Smooth muscle cell (in vitro differentiated cells): ENCODE results near the gene EZH2. TPM values are rescaled to one million over a fixed set of nuclear protein-coding genes. Genes with fewer than 3 reads are reported as not detected.

Experiments
- DNase-seq: peaks from one replicate; lab custom pipeline; 2025; ENCODE audit not compliant: unreplicated experiment; lab: John Stamatoyannopoulos, UW
- H2AFZ ChIP-seq: fragments of 200-600 bp; sonication (generic); 2 replicates; pipeline ENCODE4 v1.6.0; 2016; ENCODE audit warnings: antibody characterized with exemption, low read depth, mild to moderate bottlenecking
- H3F3A ChIP-seq: fragments of 200-600 bp; sonication (generic); 2 replicates; pipeline ENCODE4 v1.6.0; 2017; ENCODE audit warnings: antibody characterized with exemption, low read depth
- H3K27ac ChIP-seq: fragments of 200-600 bp; sonication (generic); 2 replicates; pipeline ENCODE4 v1.5.1; 2016; ENCODE audit warnings: low read depth, mild to moderate bottlenecking
- H3K27me3 ChIP-seq: fragments of 200-600 bp; sonication (generic); 2 replicates; pipeline ENCODE4 v1.6.1; 2016; ENCODE audit warnings: low read depth, mild to moderate bottlenecking
- H3K36me3 ChIP-seq: fragments of 200-600 bp; sonication (generic); 2 replicates; pipeline ENCODE4 v1.5.1; 2016; ENCODE audit warnings: low read depth
- H3K4me1 ChIP-seq: fragments of 200-600 bp; sonication (generic); 2 replicates; pipeline ENCODE4 v1.5.1; 2016; ENCODE audit warnings: low read depth
- H3K4me2 ChIP-seq: fragments of 200-600 bp; sonication (generic); 2 replicates; pipeline ENCODE4 v1.6.0; 2016; ENCODE audit warnings: mild to moderate bottlenecking
- H3K4me3 ChIP-seq: fragments of 200-600 bp; sonication (generic); 2 replicates; pipeline ENCODE4 v1.5.1; 2016; ENCODE audit warnings: mild to moderate bottlenecking
- H3K79me2 ChIP-seq: fragments of 200-600 bp; sonication (generic); 2 replicates; pipeline ENCODE4 v1.6.0; 2016; ENCODE audit warnings: low read depth, mild to moderate bottlenecking
- H3K9ac ChIP-seq: fragments of 200-600 bp; sonication (generic); 2 replicates; pipeline ENCODE4 v1.6.0; 2016; ENCODE audit warnings: low read depth
- H3K9me3 ChIP-seq: fragments of 200-600 bp; sonication (generic); replicated peaks from 2 replicates; pipeline ENCODE4 v1.5.1; 2016; ENCODE audit warnings: low read depth
- H4K20me1 ChIP-seq: fragments of 200-600 bp; sonication (generic); 2 replicates; pipeline ENCODE4 v1.6.0; 2016; ENCODE audit warnings: low read depth
- WGBS: methylation state at CpG from one replicate; pipeline ENCODE4 v1.1.7; 2016; ENCODE audit warnings: low lambda C conversion rate; 5-methylcytosine and 5-hydroxymethylcytosine counted together
- polyA plus RNA-seq: library from polyadenylated mRNA; unstranded; fragments of >200 nt; fragmentation: Nextera tagmentation; extraction: Ambion mirVana; gene quantifications from 2 replicates; pipeline ENCODE4 v1.2.1, GENCODE V29; 2016
- total RNA-seq: library from RNA; depleted of rRNA; stranded (reverse); fragments of >200 nt; gene quantifications from 2 replicates; pipeline ENCODE4 v1.2.3, GENCODE V29; 2014
- TF ChIP-seq, protein P1 (sequence below): fragments of 200-600 bp; sonication (generic); IDR thresholded peaks from 2 replicates; pipeline ENCODE4 v1.5.1; 2017; ENCODE audit warnings: borderline replicate concordance, mild to moderate bottlenecking, antibody characterized with exemption; ENCODE audit not compliant: insufficient read depth, poor library complexity, severe bottlenecking

EZH2 gene
- total and polyA plus RNA-seq, 2 experiments from 2014 or later, result 12.0 to 20.5 TPM

DNA sequence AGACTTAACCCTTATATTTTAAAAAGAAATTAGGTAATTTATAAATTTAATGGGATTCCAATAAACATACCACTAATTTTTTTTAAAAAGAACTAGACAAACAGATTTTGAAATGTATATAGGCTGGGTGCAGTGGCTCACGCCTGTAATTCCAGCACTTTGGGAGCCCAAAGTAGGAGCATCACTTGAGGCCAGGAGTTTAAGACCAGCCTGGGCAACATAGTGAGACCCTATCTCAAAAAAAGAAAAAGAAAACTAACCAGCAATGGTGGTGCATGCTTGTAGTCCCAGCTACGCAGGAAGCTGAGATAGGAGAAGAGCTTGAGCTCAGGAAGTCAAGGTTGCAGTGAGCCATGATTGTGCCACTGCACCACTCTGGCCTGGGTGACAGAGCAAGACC lies 62.7 kb downstream of the EZH2 start:
- Histone ChIP-seq H3K36me3 (peaks cover 2% of the 10 kb centered on the region), H3K4me1 (no peaks in the 10 kb centered on the region), H3K27ac (no peak overlapping the region), H3F3A (no peaks in the 10 kb centered on the region), H3K79me2 (no peaks in the 10 kb centered on the region), H3K27me3 (no peaks in the 10 kb centered on the region), H4K20me1 (no peaks in the 10 kb centered on the region), H3K9ac (no peak overlapping the region), H3K9me3 (no peaks in the 10 kb centered on the region), H3K4me3 (no peak overlapping the region), H2AFZ (no peak overlapping the region), H3K4me2 (no peak overlapping the region)
- TF ChIP-seq, protein P1, sequence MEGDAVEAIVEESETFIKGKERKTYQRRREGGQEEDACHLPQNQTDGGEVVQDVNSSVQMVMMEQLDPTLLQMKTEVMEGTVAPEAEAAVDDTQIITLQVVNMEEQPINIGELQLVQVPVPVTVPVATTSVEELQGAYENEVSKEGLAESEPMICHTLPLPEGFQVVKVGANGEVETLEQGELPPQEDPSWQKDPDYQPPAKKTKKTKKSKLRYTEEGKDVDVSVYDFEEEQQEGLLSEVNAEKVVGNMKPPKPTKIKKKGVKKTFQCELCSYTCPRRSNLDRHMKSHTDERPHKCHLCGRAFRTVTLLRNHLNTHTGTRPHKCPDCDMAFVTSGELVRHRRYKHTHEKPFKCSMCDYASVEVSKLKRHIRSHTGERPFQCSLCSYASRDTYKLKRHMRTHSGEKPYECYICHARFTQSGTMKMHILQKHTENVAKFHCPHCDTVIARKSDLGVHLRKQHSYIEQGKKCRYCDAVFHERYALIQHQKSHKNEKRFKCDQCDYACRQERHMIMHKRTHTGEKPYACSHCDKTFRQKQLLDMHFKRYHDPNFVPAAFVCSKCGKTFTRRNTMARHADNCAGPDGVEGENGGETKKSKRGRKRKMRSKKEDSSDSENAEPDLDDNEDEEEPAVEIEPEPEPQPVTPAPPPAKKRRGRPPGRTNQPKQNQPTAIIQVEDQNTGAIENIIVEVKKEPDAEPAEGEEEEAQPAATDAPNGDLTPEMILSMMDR, result no peak
- DNase-seq, result no peak
- WGBS, result 95% methylated on average over 2 of the region's 2 CpGs

DNA sequence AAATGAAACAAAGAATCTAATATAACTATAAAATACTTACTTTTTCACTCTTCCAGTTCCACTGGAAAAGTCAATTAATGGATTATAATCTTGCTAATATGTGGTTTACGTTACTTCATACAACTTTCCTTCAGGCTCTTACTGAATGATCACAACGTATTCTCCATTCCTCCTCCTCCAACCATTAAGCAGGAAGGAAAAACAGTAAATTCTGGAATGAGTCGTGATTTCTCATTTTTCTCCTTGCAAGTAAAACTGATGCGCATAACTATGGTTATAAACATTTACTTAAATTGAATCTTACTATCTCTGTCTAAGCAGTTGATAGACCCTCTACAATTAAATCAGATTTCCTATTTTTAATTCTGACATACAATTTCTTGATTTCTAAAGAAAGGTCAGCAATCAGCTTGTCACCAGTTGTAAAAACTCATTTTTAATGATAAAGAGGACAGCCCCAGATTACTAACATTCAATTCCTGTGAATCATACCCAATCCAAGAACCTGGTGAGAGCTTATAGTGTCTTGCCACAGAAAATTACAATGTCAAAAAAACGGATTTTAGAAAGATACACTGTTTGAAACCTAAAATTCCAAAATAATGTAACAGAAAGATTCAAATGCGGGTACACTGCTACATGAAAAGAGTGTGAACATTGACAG lies 64.3 kb downstream of the EZH2 start:
- Histone ChIP-seq H3K9ac (no peak overlapping the region), H3K27ac (peak overlapping the region; percentile 1), H3K4me2 (peak overlapping the region; percentile 26), H3K4me1 (no peaks in the 10 kb centered on the region), H4K20me1 (no peaks in the 10 kb centered on the region), H3K9me3 (no peaks in the 10 kb centered on the region), H3K27me3 (no peaks in the 10 kb centered on the region), H3K79me2 (no peaks in the 10 kb centered on the region), H3K4me3 (no peak overlapping the region), H2AFZ (no peak overlapping the region), H3K36me3 (no peaks in the 10 kb centered on the region), H3F3A (no peaks in the 10 kb centered on the region)
- DNase-seq, result no peak
- WGBS, result 61% methylated on average over 6 of the region's 6 CpGs
- TF ChIP-seq, protein P1, result no peak

DNA sequence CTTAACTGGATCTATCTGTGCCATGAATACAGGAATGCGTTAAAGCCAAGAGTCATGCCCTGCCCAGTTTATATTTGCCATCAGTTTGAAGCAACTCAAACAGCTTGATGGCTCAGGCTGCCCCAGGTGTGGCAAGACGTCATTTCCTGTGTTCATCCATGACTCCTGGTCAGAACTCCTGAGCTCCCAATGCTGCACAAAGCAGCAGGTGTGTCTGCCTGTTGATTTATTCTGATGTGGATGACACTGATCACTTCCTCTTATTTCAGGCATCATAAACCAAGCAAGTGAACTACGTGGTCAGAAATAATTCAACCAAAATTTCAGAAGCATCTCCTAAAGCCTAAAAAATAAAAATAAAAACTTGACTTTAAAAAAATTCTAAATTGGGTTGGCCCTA lies 68.5 kb downstream of the EZH2 start:
- H3K4me2 ChIP-seq, result no peak overlapping the region
- no peaks in the 10 kb centered on the region for H3K27me3 ChIP-seq
- no peaks in the 10 kb centered on the region for H3K79me2 ChIP-seq
- no peak overlapping the region for H3K27ac ChIP-seq
- TF ChIP-seq, protein P1, result no peak
- no peak overlapping the region for H3K9ac ChIP-seq
- no peaks in the 10 kb centered on the region for H3F3A ChIP-seq
- no peaks in the 10 kb centered on the region for H3K36me3 ChIP-seq
- no peak for DNase-seq
- no peaks in the 10 kb centered on the region for H4K20me1 ChIP-seq
- no peaks in the 10 kb centered on the region for H3K9me3 ChIP-seq
- no peak overlapping the region for H2AFZ ChIP-seq
- WGBS, result 94% methylated on average over 3 of the region's 3 CpGs
- no peaks in the 10 kb centered on the region for H3K4me1 ChIP-seq
- no peak overlapping the region for H3K4me3 ChIP-seq
